Ramos (cell line): ENCODE results near the gene CD44.

ENCODE experiments used
- in situ Hi-C: fragments of 300-500 bp; cut with MboI; formaldehyde crosslinking; loops from one replicate; pipeline ENCODE4 v1.14.3; 2022; ENCODE audit warnings: low sequenced_read_pairs; ENCODE audit not compliant: unreplicated experiment

Gene CD44

DNA sequence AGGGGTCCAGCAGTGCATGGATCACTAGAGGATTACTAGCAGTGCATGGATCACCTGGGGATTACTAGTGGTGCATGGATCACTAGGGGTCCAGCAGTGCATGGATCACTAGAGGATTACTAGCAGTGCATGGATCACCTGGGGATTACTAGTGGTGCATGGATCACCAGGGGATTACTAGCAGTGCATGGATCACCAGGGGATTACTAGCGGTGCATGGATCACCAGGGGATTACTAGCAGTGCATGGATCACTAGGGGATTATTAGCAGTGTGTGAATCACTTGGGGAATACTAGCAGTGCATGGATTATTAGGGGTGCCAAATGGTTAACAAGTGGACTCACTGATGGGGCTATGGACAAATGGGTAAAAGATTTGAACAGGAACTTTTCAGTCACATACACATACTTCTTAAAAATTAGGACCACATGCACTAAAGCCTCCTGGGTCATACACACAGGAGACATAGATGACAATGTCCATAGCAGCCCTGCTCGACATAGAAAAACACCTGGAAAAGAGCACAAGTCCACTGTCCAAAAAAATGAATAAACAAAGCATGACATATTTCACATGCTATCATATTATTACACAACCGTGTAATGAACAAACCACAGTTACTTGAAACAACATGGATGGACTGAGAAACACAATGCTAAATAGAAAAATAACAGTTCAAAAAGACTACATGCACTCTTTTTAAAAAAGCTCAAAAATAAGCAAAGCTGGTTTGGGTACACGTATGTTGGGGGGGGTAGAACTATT, 109.8 kb downstream of the CD44 start:
- in situ Hi-C loops, result no loop called here

GRCh38 chr11:35250192-35250591, 111.2 kb downstream of the CD44 start:
- in situ Hi-C loops, result no loop called here

DNA sequence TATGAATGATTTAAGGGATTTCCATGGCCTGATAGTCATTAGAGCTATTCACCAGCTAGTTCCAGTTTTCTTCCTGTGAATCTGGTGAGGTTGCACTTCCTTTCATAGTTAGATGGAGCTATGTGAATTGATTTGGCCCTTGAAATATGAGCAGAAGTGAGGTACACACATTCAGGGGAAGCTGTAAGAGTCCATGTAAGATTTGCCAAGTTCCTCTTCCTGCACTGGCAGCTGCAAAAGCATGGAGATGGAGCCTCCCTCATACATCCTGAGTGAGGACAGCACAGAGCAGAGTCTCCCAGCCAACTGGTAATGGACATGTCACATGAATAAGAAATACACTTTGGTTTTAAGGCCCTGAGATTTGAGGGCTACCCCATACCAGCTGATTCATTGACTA, 111.7 kb downstream of the CD44 start:
- in situ Hi-C loops, result no loop called here

DNA sequence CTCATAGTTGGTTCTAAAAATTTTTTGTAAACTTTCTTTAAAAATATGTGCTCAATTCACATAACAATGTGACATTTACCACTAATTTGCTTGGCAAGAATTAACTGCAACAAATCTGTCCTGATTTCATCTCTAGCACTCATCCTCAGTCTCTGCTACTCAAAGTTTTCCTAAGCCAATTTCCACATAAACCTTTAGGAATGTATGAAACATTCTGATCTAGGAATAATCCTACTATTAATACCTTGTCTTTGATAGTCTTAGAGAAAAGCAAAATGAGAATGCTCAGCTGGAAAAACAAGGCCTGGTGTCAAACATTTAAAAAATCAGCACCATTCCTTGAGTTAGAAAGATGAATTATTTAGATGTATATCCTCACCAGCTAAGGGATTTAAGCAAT, 114.3 kb downstream of the CD44 start:
- in situ Hi-C loops, result no loop called here

DNA sequence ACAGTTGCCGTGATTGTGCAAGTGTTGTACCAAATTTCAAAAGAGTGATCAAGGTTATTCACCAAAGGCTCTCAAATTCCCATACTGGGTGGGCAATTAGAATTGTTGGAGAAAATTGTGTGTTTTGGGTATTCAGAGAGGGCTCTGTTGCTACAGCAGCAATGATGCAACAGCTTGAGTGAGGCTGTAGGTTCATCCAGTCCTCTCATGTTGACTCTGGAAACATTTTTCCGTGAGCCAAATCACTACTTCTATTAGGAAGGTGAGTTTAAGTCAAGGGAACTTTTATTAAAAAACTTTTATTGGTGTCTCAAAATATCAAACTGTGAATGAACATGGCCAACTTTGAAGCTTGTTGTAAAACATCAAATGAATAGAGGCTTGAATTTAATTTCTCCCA, 116.5 kb downstream of the CD44 start:
- in situ Hi-C loops, result no loop called here

DNA sequence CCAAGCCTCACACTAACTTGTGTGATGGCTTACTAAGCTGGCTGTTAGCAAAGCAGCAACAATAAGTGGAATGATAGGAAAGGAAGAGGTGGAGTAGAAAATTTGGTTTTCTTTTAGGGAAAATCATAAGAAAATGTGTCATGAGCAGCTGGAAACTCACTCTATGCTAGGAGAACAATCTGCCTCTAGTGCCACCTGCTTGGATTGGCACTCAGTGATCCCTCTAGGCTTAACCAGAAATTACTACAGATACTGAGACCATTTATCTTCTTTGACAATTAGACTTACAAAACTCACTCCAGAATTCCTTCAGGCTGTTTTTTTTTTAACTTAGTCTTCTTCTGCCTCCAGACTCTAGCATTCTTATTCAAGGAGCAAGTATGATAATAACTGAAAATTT, 117.3 kb downstream of the CD44 start:
- in situ Hi-C loops, result no loop called here

DNA sequence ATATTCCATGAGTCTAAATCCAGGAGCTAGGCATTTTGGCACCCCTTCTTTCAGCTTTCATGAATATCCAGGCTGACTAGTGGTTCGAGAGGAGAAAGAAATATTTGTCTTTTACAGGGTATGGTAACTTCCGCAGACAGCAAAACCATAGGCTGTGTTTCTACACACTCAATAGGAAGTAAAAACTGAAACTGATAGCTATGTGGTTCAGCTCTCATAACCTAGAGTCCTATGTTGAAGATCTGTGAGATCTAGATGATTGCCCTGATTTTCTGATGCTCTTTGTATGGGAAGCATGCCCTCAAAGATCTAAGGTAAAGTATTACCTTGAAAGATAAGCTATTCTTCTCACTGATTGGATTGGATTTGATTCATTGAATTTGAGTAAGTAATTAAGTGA, 118.3 kb downstream of the CD44 start:
- in situ Hi-C loops, result no loop called here

- in situ Hi-C loops, result no loop called here
These were observed 120.6 kb downstream of the CD44 start for GRCh38 chr11:35259529-35259928.

GRCh38 chr11:35260342-35260985, 121.5 kb downstream of the CD44 start:
- in situ Hi-C loops, result no loop called here

GRCh38 chr11:35261197-35261596, 122.2 kb downstream of the CD44 start:
- in situ Hi-C loops, result no loop called here

DNA sequence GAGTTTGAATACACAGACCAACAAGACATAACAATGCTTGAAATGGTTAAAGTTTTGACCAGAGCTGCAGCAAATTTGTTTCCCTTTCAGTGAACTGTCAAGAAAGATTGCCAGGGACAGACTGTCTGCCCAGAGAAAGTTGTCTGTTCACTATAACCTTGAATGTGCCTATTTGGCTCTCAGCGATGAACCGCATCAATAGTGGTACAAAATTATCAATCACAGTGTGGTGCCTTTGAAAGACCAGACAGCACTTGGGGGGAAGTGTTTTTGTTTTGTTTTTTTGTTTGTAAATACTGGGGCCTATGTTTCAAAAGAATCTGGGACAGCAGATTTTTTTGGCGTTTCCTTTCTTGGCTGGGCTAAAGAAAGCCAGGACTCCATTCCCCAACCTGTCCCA, 123.1 kb downstream of the CD44 start:
- in situ Hi-C loops, result no loop called here

DNA sequence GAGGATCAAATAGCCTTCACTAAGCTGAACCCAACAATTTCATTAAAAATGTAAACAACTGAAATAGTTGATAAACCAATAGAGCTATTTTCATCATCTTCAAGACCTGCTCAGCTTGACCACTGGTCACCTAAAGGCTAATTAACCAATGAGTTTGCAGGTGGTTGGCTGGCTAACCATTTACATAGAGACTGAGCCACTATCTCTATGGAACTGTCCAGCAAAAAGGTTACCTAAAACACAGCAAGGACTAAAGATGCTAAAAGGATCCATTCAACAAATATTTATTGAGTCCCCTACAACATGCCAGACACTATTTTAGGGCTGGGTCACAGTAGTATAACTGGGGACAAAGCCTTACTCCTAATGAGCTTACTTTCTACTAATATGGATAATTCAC, 123.8 kb downstream of the CD44 start:
- in situ Hi-C loops, result no loop called here

DNA sequence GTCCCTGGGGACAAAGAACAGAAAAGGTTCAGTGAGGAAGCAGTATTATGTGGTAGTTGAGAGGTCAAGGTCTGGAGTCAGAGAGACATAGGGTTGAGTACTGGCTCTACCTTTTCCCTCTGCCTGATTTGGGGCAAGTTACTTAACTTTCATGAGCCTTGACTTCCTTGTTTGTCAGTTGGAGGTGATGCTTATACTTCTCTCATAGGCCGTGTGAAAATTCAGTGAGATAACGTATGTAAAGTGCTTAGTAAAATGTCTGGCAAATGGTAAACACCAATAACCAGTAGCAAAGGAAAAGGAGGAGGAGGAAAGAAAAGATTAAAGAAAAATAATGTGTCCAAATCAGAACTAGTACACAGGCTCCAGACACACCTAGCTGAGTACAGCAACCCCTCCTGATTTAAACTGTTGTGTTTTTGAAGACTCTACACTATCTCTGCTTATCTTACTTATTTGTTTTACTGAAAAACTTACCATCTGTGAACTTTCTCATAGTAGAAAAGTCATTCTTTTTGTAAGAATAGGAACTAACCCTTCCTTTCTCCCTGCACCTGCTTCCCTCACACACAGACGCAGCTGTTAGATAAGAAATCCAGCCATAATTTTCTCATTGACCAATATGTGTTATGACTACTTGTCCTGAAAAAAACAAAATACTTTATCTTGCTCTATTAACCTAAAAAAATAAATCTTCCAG, 126.9 kb downstream of the CD44 start:
- in situ Hi-C loops, result no loop called here

GRCh38 chr11:35267504-35267903, 128.5 kb downstream of the CD44 start:
- in situ Hi-C loops, result no loop called here

- in situ Hi-C loops, result no loop called here
These were observed 131.4 kb downstream of the CD44 start for GRCh38 chr11:35270342-35270741.

DNA sequence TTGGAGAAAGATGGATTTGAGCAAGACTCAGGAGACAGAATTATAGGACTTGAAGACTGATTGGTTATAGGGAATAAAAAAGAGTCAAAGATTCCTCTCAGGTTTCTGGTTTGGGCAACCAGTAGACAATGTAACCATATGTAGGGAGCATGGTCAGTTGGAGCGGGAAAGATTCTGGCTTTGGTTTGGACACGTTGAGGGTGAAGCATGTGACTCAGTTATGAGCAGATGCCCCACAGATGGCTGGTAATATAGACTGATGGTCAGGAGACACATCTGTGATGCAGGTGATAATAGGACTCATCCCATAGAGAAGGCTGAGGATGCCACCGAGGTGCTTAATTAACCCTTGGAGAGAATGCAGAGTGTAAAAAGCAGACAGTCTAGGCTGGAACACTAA, 132.1 kb downstream of the CD44 start:
- in situ Hi-C loops, result no loop called here

GRCh38 chr11:35272391-35272902, 133.5 kb downstream of the CD44 start:
- in situ Hi-C loops, result no loop called here

- in situ Hi-C loops, result no loop called here
These were observed 136.2 kb downstream of the CD44 start for GRCh38 chr11:35274909-35275785.

- in situ Hi-C loops, result no loop called here
These were observed 136.8 kb downstream of the CD44 start for GRCh38 chr11:35275786-35276170.

DNA sequence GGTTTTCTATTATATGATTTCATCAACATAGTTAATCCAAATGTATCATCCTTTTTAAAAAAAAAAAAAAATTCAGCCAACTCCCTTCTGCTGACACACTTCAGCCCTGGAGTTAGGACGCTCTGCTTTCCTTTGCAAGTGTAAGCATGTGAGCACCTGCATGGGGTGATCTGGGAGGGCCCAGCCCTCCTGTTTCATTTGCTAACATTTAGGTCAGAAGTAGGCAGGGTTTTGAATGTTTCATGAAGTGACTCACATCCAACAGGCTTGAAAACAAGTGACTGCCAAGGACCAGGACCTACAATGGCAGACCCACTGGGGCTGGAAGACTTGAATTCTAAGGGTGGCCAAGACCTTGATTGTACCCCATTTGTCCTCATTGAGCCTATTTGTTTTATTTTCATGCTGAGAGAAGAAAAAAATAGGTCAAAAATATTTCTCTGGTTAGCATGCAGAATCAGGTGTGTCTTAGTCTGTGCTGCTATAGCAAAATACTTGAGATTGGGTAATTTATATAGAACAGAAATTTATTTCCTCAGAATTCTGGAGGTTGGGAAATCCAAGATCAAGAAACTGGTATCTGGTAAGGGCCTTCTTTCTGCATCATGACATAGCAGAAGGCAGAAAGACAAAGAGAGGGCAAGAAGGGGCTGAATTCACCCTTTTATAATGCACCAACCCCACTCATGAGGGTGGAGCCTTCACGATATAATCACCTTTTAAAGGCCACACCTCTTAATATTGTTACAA, 137.6 kb downstream of the CD44 start:
- in situ Hi-C loops, result no loop called here
